ENCODE results near the gene SDHB. TPM values are rescaled to one million over a fixed set of nuclear protein-coding genes. Genes with fewer than 3 reads are reported as not detected.

SDHB gene
- total RNA-seq, 1 experiment from 2014 or later = 159 TPM

- ATAC-seq = no peak
- no peak overlapping the region for H3K4me3 ChIP-seq (replicated peaks in 1 of 2; ENCODE audit: low read depth in 1 of 2, low read length in 2 of 2)
- CTCF ChIA-PET = no interaction called here
- no TSS peak for BruUV-seq (replicated peaks)
- no peaks in the 10 kb centered on the region for H3K9me3 ChIP-seq (ENCODE audit: control insufficient read depth in 1 of 2, insufficient read depth in 1 of 2, low read depth in 1 of 2, low read length in 2 of 2)
- DNase-seq (ENCODE audit: low read depth, low spot score) = no peak
- H3K27ac ChIP-seq (ENCODE audit: low read depth, low read length) = no peak overlapping the region
- H3K79me2 ChIP-seq (ENCODE audit: insufficient read depth, low read length) = no peaks in the 10 kb centered on the region
- no peak overlapping the region for H3K4me2 ChIP-seq (ENCODE audit: low read length)
- intact Hi-C loops (cut with micrococcal nuclease) = no loop called here
- H3K27me3 ChIP-seq (ENCODE audit: insufficient read depth, low read length) = no peaks in the 10 kb centered on the region
- no peak overlapping the region for H2AFZ ChIP-seq (ENCODE audit: low read depth, low read length, poor library complexity, severe bottlenecking)
- TF ChIP-seq EZH2phosphoT487 (IDR thresholded peaks at IDR 0.05; ENCODE audit: borderline replicate concordance) = no peak
- no peak for TF ChIP-seq EZH2 (IDR thresholded peaks at IDR 0.05)
- no peak for TF ChIP-seq JUND (IDR thresholded peaks at IDR 0.05)
- TF ChIP-seq ZNF274 (IDR thresholded peaks at IDR 0.05; ENCODE audit: low read depth, low read length) = no peak
- RAD21 ChIA-PET (ENCODE audit: low non-redundant PET in 1 of 2, low total read pairs in 2 of 2, uncharacterized antibody in 2 of 2, unreplicated experiment in 2 of 2) = no interaction called here
- H3K9ac ChIP-seq (ENCODE audit: low read length) = no peak overlapping the region
- POLR2A ChIA-PET = no interaction called here
- no peaks in the 10 kb centered on the region for H3K9me2 ChIP-seq (ENCODE audit: insufficient read depth)
- H4K20me1 ChIP-seq (ENCODE audit: insufficient read depth) = no peaks in the 10 kb centered on the region
- peaks cover 0 to 7% of the 10 kb centered on the region in 2 experiments; a peak in 2 of 4 replicates for H3K4me1 ChIP-seq (ENCODE audit: control insufficient read depth in 1 of 2, insufficient read depth in 2 of 2, low read length in 2 of 2)
- peaks cover 0 to 15% of the 10 kb centered on the region in 2 experiments; a peak in 2 of 4 replicates for H3K36me3 ChIP-seq (ENCODE audit: control insufficient read depth in 1 of 2, insufficient read depth in 2 of 2, low read length in 2 of 2)
Measured at GRCh38 chr1:17002524-17002902, 51.3 kb downstream of the SDHB start.

GRCh38 chr1:17001760-17002523 lies 51.9 kb downstream of the SDHB start:
- CTCF ChIA-PET = no interaction called here
- no peak overlapping the region for H3K27ac ChIP-seq (ENCODE audit: low read depth, low read length)
- H3K79me2 ChIP-seq (ENCODE audit: insufficient read depth, low read length) = no peaks in the 10 kb centered on the region
- H3K36me3 ChIP-seq (ENCODE audit: control insufficient read depth in 1 of 2, insufficient read depth in 2 of 2, low read length in 2 of 2) = peaks cover 0 to 15% of the 10 kb centered on the region in 2 experiments; a peak in 2 of 4 replicates
- H3K4me2 ChIP-seq (ENCODE audit: low read length) = no peak overlapping the region
- RAD21 ChIA-PET (ENCODE audit: low non-redundant PET in 1 of 2, low total read pairs in 2 of 2, uncharacterized antibody in 2 of 2, unreplicated experiment in 2 of 2) = no interaction called here
- H3K27me3 ChIP-seq (ENCODE audit: insufficient read depth, low read length) = no peaks in the 10 kb centered on the region
- H3K9me2 ChIP-seq (ENCODE audit: insufficient read depth) = no peaks in the 10 kb centered on the region
- no peak overlapping the region for H3K9ac ChIP-seq (ENCODE audit: low read length)
- H3K9me3 ChIP-seq (ENCODE audit: control insufficient read depth in 1 of 2, insufficient read depth in 1 of 2, low read depth in 1 of 2, low read length in 2 of 2) = no peaks in the 10 kb centered on the region
- H2AFZ ChIP-seq (ENCODE audit: low read depth, low read length, poor library complexity, severe bottlenecking) = no peak overlapping the region
- DNase-seq (ENCODE audit: low read depth, low spot score) = no peak
- BruUV-seq (replicated peaks) = no TSS peak
- no peak for ATAC-seq
- no peak overlapping the region for H3K4me3 ChIP-seq (replicated peaks in 1 of 2; ENCODE audit: low read depth in 1 of 2, low read length in 2 of 2)
- no peaks in the 10 kb centered on the region for H4K20me1 ChIP-seq (ENCODE audit: insufficient read depth)
- peaks cover 0 to 7% of the 10 kb centered on the region in 2 experiments; a peak in 2 of 4 replicates for H3K4me1 ChIP-seq (ENCODE audit: control insufficient read depth in 1 of 2, insufficient read depth in 2 of 2, low read length in 2 of 2)
- intact Hi-C loops (cut with micrococcal nuclease) = no loop called here
- POLR2A ChIA-PET = no interaction called here
- TF ChIP-seq ZBTB33 (IDR thresholded peaks at IDR 0.05; ENCODE audit: extremely low read depth, insufficient replicate concordance, low read length) = no peak
- no peak for TF ChIP-seq SIN3A (IDR thresholded peaks at IDR 0.05; ENCODE audit: low read depth)
- no peak for TF ChIP-seq JUND (IDR thresholded peaks at IDR 0.05)
- TF ChIP-seq ELF1 (IDR thresholded peaks at IDR 0.05; ENCODE audit: borderline replicate concordance, low read depth) = no peak
- no peak for TF ChIP-seq ZNF274 (IDR thresholded peaks at IDR 0.05; ENCODE audit: low read depth, low read length)
- TF ChIP-seq ATF3 (IDR thresholded peaks at IDR 0.05) = no peak
- TF ChIP-seq POLR2AphosphoS5 (IDR thresholded peaks at IDR 0.05; ENCODE audit: low read depth, low read length) = no peak
- no peak for TF ChIP-seq TCF7L2 (IDR thresholded peaks at IDR 0.05; ENCODE audit: borderline replicate concordance, extremely low read depth, insufficient read depth, insufficient read length)
- TF ChIP-seq YY1 (IDR thresholded peaks at IDR 0.05; ENCODE audit: extremely low read depth, insufficient replicate concordance, low read depth, low read length) = no peak
- TF ChIP-seq EGR1 (IDR thresholded peaks at IDR 0.05; ENCODE audit: low read depth) = no peak
- no peak for TF ChIP-seq CTCF (IDR thresholded peaks at IDR 0.05 in 2 of 3, conservative IDR thresholded peaks at IDR 0.05 in 1 of 3; ENCODE audit: borderline replicate concordance in 1 of 3, insufficient read depth in 1 of 3, low read depth in 2 of 3, low read length in 2 of 3)
- TF ChIP-seq EZH2phosphoT487 (IDR thresholded peaks at IDR 0.05; ENCODE audit: borderline replicate concordance) = no peak
- no peak for TF ChIP-seq CBX3 (IDR thresholded peaks at IDR 0.05; ENCODE audit: low read depth)
- no peak for TF ChIP-seq EZH2 (IDR thresholded peaks at IDR 0.05)
- no peak for TF ChIP-seq ZFX (IDR thresholded peaks at IDR 0.05)
- no peak for TF ChIP-seq SP1 (IDR thresholded peaks at IDR 0.05; ENCODE audit: low read depth)
